ENCODE measurements around the gene PEAK3.

DNA sequence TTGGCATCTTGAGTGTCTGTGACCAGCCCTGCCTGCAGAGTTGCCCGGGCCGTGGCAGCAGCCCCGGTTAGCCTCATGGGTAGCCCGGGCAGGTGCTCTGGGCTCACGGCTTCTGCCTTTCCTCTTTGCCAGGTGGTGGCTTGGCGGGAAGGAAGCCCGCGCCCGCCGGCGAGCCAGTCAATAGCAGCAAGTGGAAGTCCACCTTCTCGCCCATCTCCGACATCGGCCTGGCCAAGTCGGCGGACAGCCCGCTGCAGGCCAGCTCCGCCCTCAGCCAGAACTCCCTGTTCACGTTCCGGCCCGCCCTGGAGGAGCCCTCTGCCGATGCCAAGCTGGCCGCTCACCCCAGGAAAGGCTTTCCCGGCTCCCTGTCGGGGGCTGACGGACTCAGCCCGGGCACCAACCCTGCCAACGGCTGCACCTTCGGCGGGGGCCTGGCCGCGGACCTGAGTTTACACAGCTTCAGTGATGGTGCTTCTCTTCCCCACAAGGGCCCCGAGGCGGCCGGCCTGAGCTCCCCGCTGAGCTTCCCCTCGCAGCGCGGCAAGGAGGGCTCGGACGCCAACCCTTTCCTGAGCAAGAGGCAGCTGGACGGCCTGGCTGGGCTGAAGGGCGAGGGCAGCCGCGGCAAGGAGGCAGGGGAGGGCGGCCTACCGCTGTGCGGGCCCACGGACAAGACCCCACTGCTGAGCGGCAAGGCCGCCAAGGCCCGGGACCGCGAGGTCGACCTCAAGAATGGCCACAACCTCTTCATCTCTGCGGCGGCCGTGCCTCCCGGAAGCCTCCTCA lies 55.7 kb downstream of the PEAK3 start:
- TF ChIP-seq POLR2A (IDR thresholded peaks at IDR 0.05), result no peak
- TF ChIP-seq POLR2AphosphoS5 (IDR thresholded peaks at IDR 0.05), result no peak
